Measurements from ENCODE around the gene ECHS1. TPM values are rescaled to one million over a fixed set of nuclear protein-coding genes. Genes with fewer than 3 reads are reported as not detected.

Gene ECHS1
- total and polyA plus RNA-seq, 2 donors (not counting 3 experiments of a cell fraction or from before 2014, with no cell fraction given) = 46.2 to 108 TPM

GRCh38 chr10:133355991-133356390 lies 17.2 kb downstream of the ECHS1 start:
- Histone ChIP-seq H3K9ac (replicated peaks; ENCODE audit: extremely low read depth, insufficient read depth, low read length) (no peak overlapping the region), H3K79me2 (ENCODE audit: control insufficient read depth, insufficient read depth, low read length) (no peaks in the 10 kb centered on the region), H3K9me3 (replicated peaks; ENCODE audit: control insufficient read depth, insufficient read depth, low read length) (no peaks in the 10 kb centered on the region), H3K4me1 (ENCODE audit: control insufficient read depth, extremely low read depth, insufficient read depth, low read length) (peaks cover 3% of the 10 kb centered on the region), H3K27ac (ENCODE audit: insufficient read depth, low read depth, low read length) (no peak overlapping the region), H3K36me3 (ENCODE audit: control insufficient read depth in 2 of 2, extremely low read depth in 1 of 2, insufficient read depth in 2 of 2, low read length in 2 of 2) (no peaks in the 10 kb centered on the region), H4K20me1 (replicated peaks; ENCODE audit: control insufficient read depth, extremely low read depth, insufficient read depth, low read length) (no peaks in the 10 kb centered on the region), H2AFZ (ENCODE audit: low read depth, low read length) (no peak overlapping the region), H3K4me3 (replicated peaks in 1 of 3; ENCODE audit: insufficient read depth in 1 of 3, low read depth in 1 of 3, low read length in 3 of 3) (no peak overlapping the region), H3K9me1 (replicated peaks; ENCODE audit: control insufficient read depth, extremely low read depth, insufficient read depth, low read length) (no peaks in the 10 kb centered on the region), H3K4me2 (ENCODE audit: insufficient read depth, low read length) (no peak overlapping the region), H3K27me3 (ENCODE audit: control insufficient read depth in 2 of 2, insufficient read depth in 2 of 2, low read length in 2 of 2) (no peaks in the 10 kb centered on the region)
- dilution Hi-C loops (cut with MboI; ENCODE audit: extremely low pct_ligation_motif_present, low sequenced_read_pairs) = no loop called here
- CTCF ChIA-PET = interaction anchor here (3.6 kb wide), 1 partner anchor 26 kb away, joined by 20 read pairs; no protein-coding TSS in a partner anchor
- BruUV-seq (replicated peaks) = no TSS peak
- FAIRE-seq (no peak), DNase-seq (ENCODE audit: low read depth, low spot score) (no peak)
- POLR2A ChIA-PET = no interaction called here
- no peak for TF ChIP-seq POLR2AphosphoS5 (IDR thresholded peaks at IDR 0.05; ENCODE audit: insufficient read depth, low read depth, low read length)
- no peak for TF ChIP-seq POLR2A (IDR thresholded peaks at IDR 0.05; ENCODE audit: low read depth, low read length)
- TF ChIP-seq GATA2 (IDR thresholded peaks at IDR 0.05; ENCODE audit: insufficient read depth, insufficient read length, low read depth, low read length) = no peak
- TF ChIP-seq JUN (IDR thresholded peaks at IDR 0.05; ENCODE audit: borderline replicate concordance, insufficient read depth, insufficient read length, low read depth) = no peak
- TF ChIP-seq EZH2 (IDR thresholded peaks at IDR 0.05; ENCODE audit: borderline replicate concordance, low read depth, low read length, severe bottlenecking) = no peak
- no peak for TF ChIP-seq CTCF (IDR thresholded peaks at IDR 0.05; ENCODE audit: extremely low read depth in 1 of 2, insufficient read depth in 1 of 2, low read depth in 1 of 2, low read length in 2 of 2)
- no peak for TF ChIP-seq MAX (IDR thresholded peaks at IDR 0.05; ENCODE audit: insufficient read depth, insufficient read length)
- no peak for TF ChIP-seq FOS (IDR thresholded peaks at IDR 0.05; ENCODE audit: borderline replicate concordance, insufficient read depth, low read length)
- TF ChIP-seq MYC (IDR thresholded peaks at IDR 0.05; ENCODE audit: low read depth, low read length) = no peak
- intact Hi-C loops (cut with micrococcal nuclease) = loop anchor here (2.0 kb wide), 1 partner anchor 27 kb away; no protein-coding TSS in a partner anchor

Data from endothelial cell of umbilical vein (primary cell).